Mammary epithelial cell (primary cell): ENCODE results near the gene BTC.

Experiments
- EZH2 ChIP-seq: IDR thresholded peaks from 2 replicates; pipeline ENCODE4 v1.6.1; 2012; ENCODE audit warnings: low read length, inconsistent platforms, borderline replicate concordance
- TF ChIP-seq, protein P1 (sequence below), 2 donors: IDR thresholded peaks in 1 of 2; conservative IDR thresholded peaks in 1 of 2; 2 replicates each; pipeline ENCODE4 v1.5.1; 2011 to 2012; ENCODE audit warnings: inconsistent platforms in 2 of 2, low read length in 2 of 2, mild to moderate bottlenecking in 2 of 2, control low read depth in 1 of 2, low read depth in 1 of 2; ENCODE audit not compliant: insufficient read depth in 1 of 2; ENCODE audit errors: extremely low read depth in 1 of 2

DNA sequence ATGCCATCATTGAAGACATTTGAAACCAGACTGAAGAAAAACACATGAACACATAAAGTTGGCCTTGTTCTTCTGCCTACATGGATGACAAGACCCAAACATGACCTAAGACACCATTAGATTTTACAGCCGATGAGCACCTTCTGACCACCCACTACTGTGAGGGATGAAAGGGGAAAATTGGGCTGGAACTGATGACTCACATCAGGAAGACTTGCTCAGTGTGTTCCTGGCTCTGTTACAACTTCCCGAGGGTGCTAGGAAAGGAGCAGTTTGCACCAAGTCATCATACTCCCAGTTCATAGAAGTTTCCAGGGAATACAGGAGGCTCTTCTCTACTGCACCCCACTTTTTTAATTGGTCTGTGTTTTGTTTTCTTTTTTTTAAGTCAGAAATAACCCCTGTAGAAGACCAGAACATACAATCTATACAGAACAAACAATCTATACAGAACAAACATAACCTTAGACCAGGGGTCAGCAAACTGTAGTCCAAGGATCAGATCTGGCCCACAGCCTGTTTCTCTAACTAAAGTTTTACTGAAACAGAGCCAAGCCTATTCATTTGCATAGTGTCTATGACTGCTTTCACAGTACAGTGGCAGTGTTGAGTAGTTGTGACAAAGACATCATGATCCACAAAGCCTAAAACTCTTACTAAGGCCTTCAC is 25.3 kb downstream of the BTC start:
- TF ChIP-seq, protein P1, sequence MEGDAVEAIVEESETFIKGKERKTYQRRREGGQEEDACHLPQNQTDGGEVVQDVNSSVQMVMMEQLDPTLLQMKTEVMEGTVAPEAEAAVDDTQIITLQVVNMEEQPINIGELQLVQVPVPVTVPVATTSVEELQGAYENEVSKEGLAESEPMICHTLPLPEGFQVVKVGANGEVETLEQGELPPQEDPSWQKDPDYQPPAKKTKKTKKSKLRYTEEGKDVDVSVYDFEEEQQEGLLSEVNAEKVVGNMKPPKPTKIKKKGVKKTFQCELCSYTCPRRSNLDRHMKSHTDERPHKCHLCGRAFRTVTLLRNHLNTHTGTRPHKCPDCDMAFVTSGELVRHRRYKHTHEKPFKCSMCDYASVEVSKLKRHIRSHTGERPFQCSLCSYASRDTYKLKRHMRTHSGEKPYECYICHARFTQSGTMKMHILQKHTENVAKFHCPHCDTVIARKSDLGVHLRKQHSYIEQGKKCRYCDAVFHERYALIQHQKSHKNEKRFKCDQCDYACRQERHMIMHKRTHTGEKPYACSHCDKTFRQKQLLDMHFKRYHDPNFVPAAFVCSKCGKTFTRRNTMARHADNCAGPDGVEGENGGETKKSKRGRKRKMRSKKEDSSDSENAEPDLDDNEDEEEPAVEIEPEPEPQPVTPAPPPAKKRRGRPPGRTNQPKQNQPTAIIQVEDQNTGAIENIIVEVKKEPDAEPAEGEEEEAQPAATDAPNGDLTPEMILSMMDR (conservative IDR thresholded peaks at IDR 0.05 in 1 of 2, IDR thresholded peaks at IDR 0.05 in 1 of 2; ENCODE audit: extremely low read depth in 1 of 2, insufficient read depth in 1 of 2, low read depth in 1 of 2, low read length in 2 of 2) = no peak
- TF ChIP-seq EZH2 = no peak
